Measurements from ENCODE around the gene SIX4. TPM values are rescaled to one million over a fixed set of nuclear protein-coding genes. Genes with fewer than 3 reads are reported as not detected.

The SIX4 gene
- polyA plus RNA-seq, 3 donors = not detected

DNA sequence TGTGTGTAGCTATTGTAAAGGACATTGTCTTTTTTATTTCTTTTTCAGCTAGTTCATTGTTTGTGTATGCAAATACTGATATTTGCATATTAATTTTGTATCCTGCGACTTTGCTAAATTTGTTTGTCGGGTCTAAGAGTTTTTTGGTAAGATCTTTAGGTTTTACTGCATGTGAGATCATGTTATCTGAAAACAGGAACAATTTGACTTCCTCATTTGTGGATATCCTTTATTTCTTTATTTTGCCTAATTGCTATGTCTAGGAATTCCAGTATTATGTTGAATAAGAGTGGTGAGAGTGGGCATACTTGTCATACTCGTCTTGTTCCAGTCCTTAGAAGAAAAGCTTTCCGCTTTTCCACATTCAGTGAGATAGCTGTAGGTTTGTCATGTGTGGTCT is 28.8 kb downstream of the SIX4 start:
- Histone ChIP-seq H3K9me3 (replicated peaks in 1 of 2; ENCODE audit: control insufficient read depth in 1 of 2, insufficient read depth in 1 of 2, low read length in 2 of 2) (peaks cover 11 to 12% of the 10 kb centered on the region in 2 donors), H2AFZ (ENCODE audit: insufficient read depth, low read depth, low read length, poor library complexity, severe bottlenecking) (no peak overlapping the region), H3K4me2 (replicated peaks; ENCODE audit: extremely low read depth, low read length, poor library complexity, severe bottlenecking) (no peak overlapping the region), H3K4me3 (replicated peaks in 1 of 3; ENCODE audit: low read depth in 2 of 3, low read length in 3 of 3) (no peak overlapping the region), H3K27ac (ENCODE audit: low read depth in 1 of 2, low read length in 2 of 2) (no peak overlapping the region), H3K79me2 (ENCODE audit: insufficient read depth, low read length) (no peaks in the 10 kb centered on the region), H4K20me1 (ENCODE audit: insufficient read depth, low read length) (no peaks in the 10 kb centered on the region), H3K27me3 (ENCODE audit: control insufficient read depth in 2 of 2, insufficient read depth in 2 of 2, low read length in 2 of 2) (no peaks in the 10 kb centered on the region), H3K9ac (ENCODE audit: insufficient read depth, low read length, poor library complexity, severe bottlenecking) (no peak overlapping the region), H3K4me1 (ENCODE audit: control insufficient read depth in 1 of 2, insufficient read depth in 2 of 2, low read length in 2 of 2) (no peaks in the 10 kb centered on the region), H3K36me3 (replicated peaks in 1 of 2; ENCODE audit: control insufficient read depth in 1 of 2, insufficient read depth in 2 of 2, low read length in 2 of 2) (no peaks in the 10 kb centered on the region)
- TF ChIP-seq CTCF (IDR thresholded peaks at IDR 0.05) = no peak
- Mint-ChIP-seq H3K27me3 (ENCODE audit: low read depth in 3 of 3) (peaks cover 3 to 4% (median 4%) of the 10 kb centered on the region in 3 donors), H3K4me3 (no peak overlapping the region), H3K27ac (no peak overlapping the region), H3K36me3 (no peaks in the 10 kb centered on the region), H3K4me1 (no peaks in the 10 kb centered on the region), H3K9me3 (peaks cover 3 to 33% (median 19%) of the 10 kb centered on the region in 7 donors)
- 60% methylated on average over 1 of the region's 4 CpGs for WGBS (ENCODE audit: insufficient coverage)
- intact Hi-C loops (cut with micrococcal nuclease) = no loop called here
- no peak for DNase-seq

GRCh38 chr14:60691383-60692113 is 32.6 kb downstream of the SIX4 start:
- Histone ChIP-seq H3K9ac (ENCODE audit: insufficient read depth, low read length, poor library complexity, severe bottlenecking) (no peak overlapping the region), H3K27ac (ENCODE audit: low read depth in 1 of 2, low read length in 2 of 2) (no peak overlapping the region), H3K4me3 (replicated peaks in 1 of 3; ENCODE audit: low read depth in 2 of 3, low read length in 3 of 3) (no peak overlapping the region), H4K20me1 (ENCODE audit: insufficient read depth, low read length) (no peaks in the 10 kb centered on the region), H2AFZ (ENCODE audit: insufficient read depth, low read depth, low read length, poor library complexity, severe bottlenecking) (no peak overlapping the region), H3K4me2 (replicated peaks; ENCODE audit: extremely low read depth, low read length, poor library complexity, severe bottlenecking) (no peak overlapping the region), H3K79me2 (ENCODE audit: insufficient read depth, low read length) (no peaks in the 10 kb centered on the region), H3K4me1 (ENCODE audit: control insufficient read depth in 1 of 2, insufficient read depth in 2 of 2, low read length in 2 of 2) (no peaks in the 10 kb centered on the region), H3K27me3 (ENCODE audit: control insufficient read depth in 2 of 2, insufficient read depth in 2 of 2, low read length in 2 of 2) (no peaks in the 10 kb centered on the region), H3K36me3 (replicated peaks in 1 of 2; ENCODE audit: control insufficient read depth in 1 of 2, insufficient read depth in 2 of 2, low read length in 2 of 2) (no peaks in the 10 kb centered on the region), H3K9me3 (replicated peaks in 1 of 2; ENCODE audit: control insufficient read depth in 1 of 2, insufficient read depth in 1 of 2, low read length in 2 of 2) (no peaks in the 10 kb centered on the region)
- intact Hi-C loops (cut with micrococcal nuclease) = no loop called here
- H3K9me3 Mint-ChIP-seq = peaks cover 0 to 11% (median 2%) of the 10 kb centered on the region in 7 donors
- 80% methylated on average over 1 of the region's 3 CpGs for WGBS (ENCODE audit: insufficient coverage)
- H3K36me3 Mint-ChIP-seq = no peaks in the 10 kb centered on the region
- H3K27ac Mint-ChIP-seq = no peak overlapping the region
- H3K4me3 Mint-ChIP-seq = no peak overlapping the region
- no peak for TF ChIP-seq CTCF (IDR thresholded peaks at IDR 0.05)
- peaks cover 3 to 7% (median 6%) of the 10 kb centered on the region in 3 donors for H3K27me3 Mint-ChIP-seq (ENCODE audit: low read depth in 3 of 3)
- no peak for DNase-seq
- no peaks in the 10 kb centered on the region for H3K4me1 Mint-ChIP-seq

Measured in CD14-positive monocyte (primary cell).